DMS153 (cell line): ENCODE results near the gene LENG8.
"Not testable (repeated sequence)": the region's sequence is repeated elsewhere in the genome, so short reads cannot be mapped to it uniquely, and the experiment has no call there.

ENCODE experiments used
- DNase-seq: peaks from one replicate; lab custom pipeline; 2025; lab: John Stamatoyannopoulos, UW

The LENG8 gene

DNA sequence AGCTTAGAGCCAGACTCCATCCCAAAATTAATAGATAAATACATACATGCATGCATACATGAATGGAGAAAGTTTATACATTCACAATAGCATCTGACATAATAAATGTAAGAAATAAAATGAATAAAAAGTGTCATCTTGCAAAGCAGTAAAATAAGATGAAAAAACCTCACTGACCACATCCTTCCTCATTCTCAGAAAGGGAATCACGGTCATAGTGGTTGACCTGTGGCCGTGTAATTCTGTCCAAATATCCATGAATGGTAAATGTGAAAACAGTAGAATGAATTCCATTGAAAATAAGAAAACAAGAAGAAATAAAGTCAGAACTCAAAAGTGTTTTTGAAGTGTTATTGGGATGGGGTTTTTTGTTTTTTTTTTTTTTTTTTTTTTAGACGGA, 33.9 kb downstream of the LENG8 start:
- DNase-seq, result no peak

- no peak for DNase-seq
Observed at GRCh38 chr19:54484451-54484850, 35.5 kb downstream of the LENG8 start.

- no peak for DNase-seq
Observed at GRCh38 chr19:54485851-54486250, 36.9 kb downstream of the LENG8 start.

DNA sequence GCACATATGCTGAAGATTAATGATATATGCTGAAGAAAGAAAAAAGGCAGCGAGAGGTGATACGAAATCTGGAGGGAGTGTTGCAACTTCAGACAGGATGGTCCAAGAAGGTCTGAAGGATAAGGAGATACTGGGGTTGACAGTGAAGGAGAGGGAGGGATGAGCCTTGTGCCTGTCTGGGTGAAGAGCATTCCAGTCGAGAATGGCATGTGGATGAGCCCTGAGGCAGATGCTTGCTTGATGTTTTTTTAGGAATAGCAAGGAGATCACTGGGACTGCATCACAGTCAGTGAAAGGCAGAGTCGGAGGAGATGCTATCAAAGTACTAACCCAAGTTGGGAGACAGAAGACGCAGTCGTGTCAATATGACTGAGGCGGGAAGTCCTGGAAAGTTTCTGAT, 40.3 kb downstream of the LENG8 start:
- DNase-seq, result no peak

- no peak for DNase-seq
Observed at GRCh38 chr19:54489766-54490165, 40.8 kb downstream of the LENG8 start.

DNA sequence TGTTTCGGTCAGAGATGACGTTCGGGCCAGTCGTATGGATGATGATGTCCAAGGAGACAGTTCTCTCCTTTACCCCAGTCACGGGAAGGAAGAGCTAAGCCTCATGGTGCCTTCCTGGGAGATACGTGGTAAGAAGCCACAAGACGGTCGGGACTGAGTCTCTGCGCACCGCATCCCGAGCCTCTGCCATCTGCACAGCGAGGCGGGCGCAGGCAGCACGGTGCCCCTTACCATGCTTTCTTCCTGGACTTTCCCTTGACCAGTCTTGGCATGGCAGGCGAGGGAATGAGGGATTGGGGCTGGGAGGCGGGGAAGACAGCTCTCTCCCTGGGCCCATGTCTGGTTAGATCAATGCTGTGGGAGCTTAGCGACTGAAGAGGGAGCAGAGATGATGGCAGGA, 43.6 kb downstream of the LENG8 start:
- no peak for DNase-seq

DNA sequence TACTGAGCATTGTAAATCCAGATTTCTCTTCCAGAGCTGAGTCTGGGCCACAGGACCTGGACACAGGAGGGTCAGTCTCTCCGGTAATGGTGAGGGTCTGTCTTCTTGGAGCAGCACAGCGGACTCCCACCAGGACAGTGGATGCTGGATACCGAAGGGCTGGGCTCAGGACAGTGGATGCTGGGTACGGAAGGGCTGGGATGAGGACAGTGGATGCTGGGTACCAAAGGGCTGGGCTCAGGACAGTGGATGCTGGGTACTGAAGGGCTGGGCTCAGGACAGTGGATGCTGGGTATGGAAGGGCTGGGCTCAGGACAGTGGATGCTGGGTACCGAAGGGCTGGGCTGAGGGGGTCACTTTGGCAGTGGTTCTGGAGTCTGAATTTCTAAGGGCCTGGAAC, 44.1 kb downstream of the LENG8 start:
- DNase-seq, result not testable (repeated sequence)

DNA sequence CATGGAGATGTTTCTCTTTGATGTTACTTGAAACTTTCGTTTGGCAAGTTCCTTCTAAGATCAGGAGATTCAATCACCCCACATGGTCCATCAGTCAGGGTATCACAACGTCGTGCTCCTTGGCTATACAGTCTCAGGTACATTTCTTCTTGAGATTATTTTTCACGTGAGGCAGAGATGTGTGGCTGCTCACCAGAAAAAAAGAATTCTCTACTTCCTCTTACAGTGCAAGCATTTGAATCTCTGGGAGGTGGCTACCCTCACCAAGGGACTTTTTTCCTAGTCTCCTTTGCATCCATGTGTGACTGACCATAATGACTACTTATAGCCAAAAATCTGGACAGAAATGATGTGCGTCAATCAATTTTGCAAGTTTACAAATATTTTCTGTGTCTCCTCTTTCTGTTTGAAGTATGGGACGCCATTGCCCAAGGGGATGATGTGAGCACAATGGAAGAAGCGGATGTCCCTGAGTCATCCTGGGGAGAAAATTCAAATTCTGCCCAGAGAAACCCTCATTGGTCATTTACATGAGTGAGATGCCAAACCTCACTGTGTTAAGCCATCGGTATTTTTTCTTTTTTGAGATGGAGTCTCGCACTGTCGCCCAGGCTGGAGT, 45.1 kb downstream of the LENG8 start:
- DNase-seq, result no peak

DNA sequence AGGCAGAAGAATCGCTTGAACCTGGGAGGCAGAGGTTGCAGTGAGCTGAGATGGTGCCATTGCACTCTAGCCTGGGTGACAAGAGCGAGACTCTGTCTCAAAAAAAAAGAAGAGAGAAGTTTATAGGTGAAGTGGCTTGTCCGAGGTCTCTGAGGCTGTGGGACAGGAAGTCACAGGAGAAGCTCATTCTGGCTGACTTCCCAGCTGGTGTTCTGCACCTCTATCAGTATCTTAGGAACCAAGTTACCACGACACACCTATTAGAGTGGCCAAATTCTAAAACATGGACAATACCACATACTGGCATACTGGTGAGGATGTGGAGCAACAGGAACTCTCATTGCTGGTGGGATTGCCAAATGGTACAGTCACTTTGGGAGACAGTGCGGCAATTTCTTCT, 46.3 kb downstream of the LENG8 start:
- DNase-seq, result not testable (repeated sequence)

GRCh38 chr19:54497747-54498450, 48.9 kb downstream of the LENG8 start:
- not testable (repeated sequence) for DNase-seq

- not testable (repeated sequence) for DNase-seq
Observed at GRCh38 chr19:54498451-54498772, 49.4 kb downstream of the LENG8 start.

- no peak for DNase-seq
Observed at GRCh38 chr19:54502518-54503048, 53.6 kb downstream of the LENG8 start, which contains the start of gene LAIR2. TSS of gene LAIR2 (plus strand) at chr19:54502831. CDS start at chr19:54502919, 88 bp downstream.

- not testable (repeated sequence) for DNase-seq
Observed at GRCh38 chr19:54505542-54505941, 56.5 kb downstream of the LENG8 start.

DNA sequence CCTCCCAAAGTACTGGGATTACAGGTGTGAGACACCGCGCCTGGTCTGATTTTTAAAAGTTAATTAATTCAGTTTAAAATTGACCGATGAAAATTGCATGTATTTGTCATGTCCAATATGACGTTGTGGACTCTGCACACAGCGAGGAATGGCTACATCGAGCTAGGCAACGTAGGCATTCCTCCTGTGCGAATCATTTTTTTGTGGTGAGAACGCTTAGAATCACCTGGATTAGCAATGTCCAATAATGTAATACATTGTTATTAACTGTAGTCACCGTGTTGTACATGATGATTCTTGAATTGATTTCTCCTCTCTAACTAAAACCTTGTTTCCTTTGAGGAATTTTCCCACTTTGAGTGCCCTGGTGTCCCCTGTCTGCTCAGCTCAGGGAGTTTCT, 57.1 kb downstream of the LENG8 start:
- DNase-seq, result no peak

DNA sequence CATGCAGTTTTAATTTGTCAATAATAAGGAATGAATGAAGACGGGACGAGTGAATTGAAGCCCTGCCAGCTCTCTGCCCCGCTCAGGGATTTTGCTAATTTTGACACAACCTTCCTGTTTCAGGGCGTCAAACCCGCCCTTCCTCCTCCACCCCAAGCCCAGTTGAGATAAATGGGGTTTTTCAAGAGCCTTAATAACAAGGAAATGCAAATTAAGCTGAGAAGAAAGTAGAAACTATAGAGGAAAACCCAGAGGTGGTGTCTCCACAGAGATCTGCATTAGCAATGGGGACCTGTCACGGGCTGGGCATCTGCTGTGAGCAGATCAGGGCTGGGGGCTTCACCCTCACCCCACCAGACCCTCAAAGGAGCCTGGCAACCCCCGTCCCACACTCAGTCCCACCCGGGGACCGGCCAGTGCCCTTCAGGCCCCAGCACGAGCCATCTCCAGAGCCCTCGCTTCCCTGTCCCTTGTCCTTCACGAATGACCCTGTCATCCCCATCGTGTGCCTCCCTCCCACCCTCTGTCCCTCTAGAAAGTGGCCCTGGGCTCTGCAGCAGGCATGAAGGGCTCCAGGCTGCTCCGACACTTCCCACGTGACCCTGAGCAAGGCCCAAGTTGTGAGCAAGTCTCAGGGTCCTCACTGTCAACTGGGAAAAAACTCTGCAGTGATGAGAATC, 58.2 kb downstream of the LENG8 start:
- not testable (repeated sequence) for DNase-seq

GRCh38 chr19:54507824-54508223, 58.8 kb downstream of the LENG8 start:
- no peak for DNase-seq

GRCh38 chr19:54508487-54508886, 59.5 kb downstream of the LENG8 start:
- not testable (repeated sequence) for DNase-seq

DNA sequence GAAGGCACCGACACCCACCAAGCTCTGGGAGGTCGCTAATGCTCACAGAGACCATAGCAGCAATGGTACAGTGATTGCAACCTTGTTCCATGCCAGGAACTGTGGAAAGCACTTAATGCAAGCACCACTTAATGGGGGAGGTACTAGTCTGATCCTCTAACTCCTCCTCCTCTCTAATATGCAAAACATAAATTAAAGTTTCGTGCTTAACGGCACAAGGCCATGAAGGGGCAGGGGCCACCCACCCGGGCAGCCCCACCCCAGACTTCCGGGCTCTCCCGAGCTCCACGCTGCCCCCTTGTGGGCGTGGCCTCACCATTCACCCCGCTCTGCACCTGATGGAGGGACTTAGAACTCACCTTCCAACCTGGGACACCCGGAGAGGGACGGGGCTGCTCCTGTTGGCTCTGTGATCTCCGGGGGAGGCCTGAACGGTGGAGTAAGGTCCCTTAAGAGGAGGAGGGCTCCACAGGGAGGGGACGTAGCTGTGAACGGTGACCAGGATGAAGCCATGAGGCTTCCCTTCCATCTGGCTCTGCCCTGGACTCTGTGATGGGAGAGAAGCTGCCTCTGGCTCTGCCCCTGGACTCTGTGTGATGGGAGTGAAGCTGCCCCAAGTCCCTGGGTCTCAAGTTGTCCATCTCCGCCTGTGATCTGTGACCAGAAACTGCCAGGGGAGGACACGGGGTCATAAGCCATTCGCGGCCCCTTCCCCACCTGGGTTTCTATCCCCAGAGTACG, 60.4 kb downstream of the LENG8 start:
- DNase-seq, result not testable (repeated sequence)
